AG09319 (cell line): ENCODE measurements around the gene GALNT14.
A peak's percentile ranks its signal among the peaks of the same experiment; 100 is the strongest.

Experiments used
- DNase-seq: peaks from one replicate; pipeline ENCODE4 v3.0.0-alpha.2; 2010; ENCODE audit warnings: low read depth; ENCODE audit errors: extremely low read depth
- TF ChIP-seq, protein P1 (sequence below): IDR thresholded peaks from 2 replicates; pipeline ENCODE4 v1.5.1; 2011; ENCODE audit warnings: low read depth, mild to moderate bottlenecking, inconsistent platforms, low read length, moderate library complexity

Gene GALNT14

DNA sequence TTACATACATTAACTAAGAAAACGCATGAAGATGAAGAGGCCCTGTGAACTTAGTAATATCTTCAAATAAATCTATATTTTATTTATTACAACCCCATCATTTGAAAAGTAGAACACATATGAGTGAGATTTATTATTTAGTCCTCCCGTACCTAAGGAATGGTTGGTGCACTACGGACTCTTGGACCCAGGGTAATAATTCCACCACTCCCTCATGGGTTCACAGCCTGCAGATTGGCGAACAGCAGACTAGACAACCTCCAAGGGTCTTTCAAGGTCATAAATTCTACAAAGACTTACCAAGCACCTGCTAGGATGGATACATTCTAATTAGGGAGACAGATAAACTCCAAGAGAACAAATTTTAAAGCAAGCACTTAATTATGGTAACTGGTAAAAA is 51.6 kb downstream of the GALNT14 start:
- TF ChIP-seq, protein P1, sequence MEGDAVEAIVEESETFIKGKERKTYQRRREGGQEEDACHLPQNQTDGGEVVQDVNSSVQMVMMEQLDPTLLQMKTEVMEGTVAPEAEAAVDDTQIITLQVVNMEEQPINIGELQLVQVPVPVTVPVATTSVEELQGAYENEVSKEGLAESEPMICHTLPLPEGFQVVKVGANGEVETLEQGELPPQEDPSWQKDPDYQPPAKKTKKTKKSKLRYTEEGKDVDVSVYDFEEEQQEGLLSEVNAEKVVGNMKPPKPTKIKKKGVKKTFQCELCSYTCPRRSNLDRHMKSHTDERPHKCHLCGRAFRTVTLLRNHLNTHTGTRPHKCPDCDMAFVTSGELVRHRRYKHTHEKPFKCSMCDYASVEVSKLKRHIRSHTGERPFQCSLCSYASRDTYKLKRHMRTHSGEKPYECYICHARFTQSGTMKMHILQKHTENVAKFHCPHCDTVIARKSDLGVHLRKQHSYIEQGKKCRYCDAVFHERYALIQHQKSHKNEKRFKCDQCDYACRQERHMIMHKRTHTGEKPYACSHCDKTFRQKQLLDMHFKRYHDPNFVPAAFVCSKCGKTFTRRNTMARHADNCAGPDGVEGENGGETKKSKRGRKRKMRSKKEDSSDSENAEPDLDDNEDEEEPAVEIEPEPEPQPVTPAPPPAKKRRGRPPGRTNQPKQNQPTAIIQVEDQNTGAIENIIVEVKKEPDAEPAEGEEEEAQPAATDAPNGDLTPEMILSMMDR = no peak
- no peak for DNase-seq

GRCh38 chr2:31083234-31083993 is 54.8 kb downstream of the GALNT14 start:
- TF ChIP-seq, protein P1 = no peak
- no peak for DNase-seq

DNA sequence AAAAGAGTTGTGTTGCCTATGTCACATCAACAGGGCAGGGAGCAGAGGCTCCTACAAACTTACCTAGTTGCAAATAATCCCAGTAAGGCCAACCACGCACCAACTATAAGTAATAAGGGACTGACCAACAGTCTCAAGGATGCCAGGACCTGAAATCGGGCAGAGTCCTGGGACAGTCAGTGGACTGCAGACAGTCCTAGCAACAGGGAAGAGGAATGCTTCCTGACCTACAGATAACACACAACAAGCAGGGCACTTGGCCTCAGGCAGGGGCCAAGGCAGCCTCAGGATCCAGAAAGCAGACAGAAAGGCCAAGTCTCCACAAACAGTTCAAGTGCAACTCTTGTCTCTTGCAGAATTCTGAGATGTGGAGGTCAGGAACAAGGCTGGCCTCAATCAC is 56.2 kb downstream of the GALNT14 start:
- no peak for DNase-seq
- TF ChIP-seq, protein P1 = no peak

- TF ChIP-seq, protein P1 = no peak
- DNase-seq = peak; percentile 11
Measured at GRCh38 chr2:31081492-31081891, 56.7 kb downstream of the GALNT14 start.

- DNase-seq = no peak
- TF ChIP-seq, protein P1 = no peak
Measured at GRCh38 chr2:31080361-31080760, 57.9 kb downstream of the GALNT14 start.

DNA sequence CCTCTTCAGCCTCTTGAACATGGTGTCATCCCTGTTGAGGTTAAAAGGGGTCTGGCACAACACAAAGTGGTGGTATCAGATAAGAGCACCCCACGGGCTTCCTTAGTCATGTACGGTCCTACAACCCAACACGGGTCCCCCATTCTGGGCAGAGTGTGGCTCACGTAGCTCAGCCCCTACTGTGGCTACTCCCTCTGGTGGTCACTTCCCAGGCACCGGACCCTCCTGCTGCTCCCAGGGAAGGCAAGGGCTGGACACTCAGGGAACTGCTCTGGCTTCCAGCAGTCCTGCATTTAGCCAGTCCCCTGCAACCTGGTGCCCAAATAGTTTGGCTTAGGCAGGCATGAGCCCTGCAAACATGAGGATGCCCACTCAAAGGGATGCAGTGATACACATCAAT is 58.6 kb downstream of the GALNT14 start:
- TF ChIP-seq, protein P1 = peak; percentile 16
- no peak for DNase-seq

DNA sequence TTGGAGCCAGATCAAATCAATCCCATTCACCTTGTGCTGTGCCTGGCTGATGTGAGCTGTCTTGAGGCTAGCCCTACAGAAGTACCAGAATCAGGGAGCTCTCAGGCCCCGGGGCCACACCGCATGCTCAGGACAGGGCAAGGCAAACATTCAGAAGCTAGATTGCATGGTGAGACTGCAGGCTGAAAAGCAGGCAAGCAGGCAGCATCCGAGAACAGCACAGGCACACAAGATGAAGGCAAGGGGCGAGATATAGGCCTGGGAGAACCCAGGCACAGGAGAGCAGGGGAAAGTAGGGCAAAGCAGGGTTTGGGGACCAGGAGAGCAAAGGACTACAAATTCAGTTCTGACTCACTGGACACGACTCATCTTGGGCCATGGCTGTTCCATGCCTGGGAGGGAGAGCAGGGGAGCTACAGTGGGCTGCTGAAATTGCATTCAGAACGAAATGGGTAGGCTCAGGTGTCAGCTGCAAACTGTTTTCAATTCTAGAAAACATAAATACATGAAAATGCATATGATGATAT is 59.6 kb downstream of the GALNT14 start:
- TF ChIP-seq, protein P1 = no peak
- DNase-seq = no peak
